HL-60 (cell line): Measurements from ENCODE around the gene ATP10A.

Experiments used
- DNase-seq, 2 experiments: peaks; one replicate each; pipeline ENCODE4 v3.0.0-alpha.2; 2010 to 2020; ENCODE audit warnings: low read depth in 1 of 2, low spot score in 1 of 2
- H3K27ac ChIP-seq: fragments of 250-450 bp; sonication (Bioruptor Pico); replicated peaks from 2 replicates; pipeline ENCODE4 v1.5.1; 2020; ENCODE audit warnings: mild to moderate bottlenecking, moderate library complexity
- H3K27me3 ChIP-seq: fragments of 250-450 bp; sonication (Bioruptor Pico); 2 replicates; pipeline ENCODE4 v1.5.1; 2021; ENCODE audit warnings: mild to moderate bottlenecking, moderate library complexity; ENCODE audit not compliant: insufficient read depth, poor library complexity, severe bottlenecking
- H3K4me3 ChIP-seq: replicated peaks from 2 replicates; pipeline ENCODE4 v1.5.1; 2011; ENCODE audit warnings: mild to moderate bottlenecking, control low read depth, low read length; ENCODE audit not compliant: insufficient read depth
- GABPA ChIP-seq: IDR thresholded peaks from 2 replicates; pipeline ENCODE4 v1.6.1; 2012; ENCODE audit warnings: low read depth
- POLR2AphosphoS5 ChIP-seq: IDR thresholded peaks from 2 replicates; pipeline ENCODE4 v1.6.1; 2012; ENCODE audit warnings: low read depth
- SPI1 ChIP-seq: IDR thresholded peaks from 2 replicates; pipeline ENCODE4 v1.6.1; 2012; ENCODE audit warnings: low read depth, mild to moderate bottlenecking, borderline replicate concordance
- TF ChIP-seq, protein P1 (sequence below): IDR thresholded peaks from one replicate; pipeline ENCODE4 v1.5.1; 2011; ENCODE audit warnings: low read length, control low read depth, inconsistent platforms; ENCODE audit not compliant: insufficient read depth
- TF ChIP-seq, protein P2 (sequence below): IDR thresholded peaks from 2 replicates; pipeline ENCODE4 v1.6.1; 2012; ENCODE audit warnings: low read depth; ENCODE audit not compliant: insufficient replicate concordance

ATP10A gene

DNA sequence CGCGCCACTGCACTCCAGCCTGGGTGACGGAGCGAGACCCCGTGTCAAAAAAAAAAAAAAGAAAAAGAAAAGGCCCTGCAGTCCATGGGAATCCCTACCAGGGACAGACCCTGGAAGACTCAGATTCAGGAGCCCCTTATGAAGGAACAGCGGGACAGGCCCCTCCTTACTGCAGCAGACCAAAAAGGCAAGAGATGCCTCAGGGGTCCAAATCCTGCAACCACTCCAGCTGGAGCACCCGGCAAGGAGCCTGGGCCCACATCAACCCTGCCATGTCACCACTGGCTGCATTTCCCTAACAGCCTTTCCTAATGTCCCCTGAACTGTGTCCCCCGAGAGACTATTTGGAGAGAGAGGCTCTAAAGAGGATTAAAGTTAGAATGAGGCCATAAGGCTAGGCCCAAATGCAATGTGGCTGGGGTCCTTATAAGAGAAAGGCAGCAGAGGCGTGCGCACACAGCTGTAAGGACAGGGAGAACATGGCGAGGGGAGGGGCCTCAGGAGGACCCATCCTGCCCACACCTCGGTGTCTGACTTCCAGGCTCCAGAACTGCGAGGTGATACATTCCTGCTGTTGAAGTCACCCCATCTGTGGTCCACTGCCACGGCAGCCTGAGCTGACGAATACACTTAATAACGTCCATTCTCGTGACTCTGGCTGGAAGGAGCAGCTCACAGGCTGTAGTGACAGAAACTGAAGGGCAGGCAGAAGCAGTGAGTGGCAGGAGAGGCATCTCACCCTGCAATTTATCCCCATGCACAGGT, 78.1 kb downstream of the ATP10A start:
- DNase-seq: no peak
- TF ChIP-seq, protein P1, sequence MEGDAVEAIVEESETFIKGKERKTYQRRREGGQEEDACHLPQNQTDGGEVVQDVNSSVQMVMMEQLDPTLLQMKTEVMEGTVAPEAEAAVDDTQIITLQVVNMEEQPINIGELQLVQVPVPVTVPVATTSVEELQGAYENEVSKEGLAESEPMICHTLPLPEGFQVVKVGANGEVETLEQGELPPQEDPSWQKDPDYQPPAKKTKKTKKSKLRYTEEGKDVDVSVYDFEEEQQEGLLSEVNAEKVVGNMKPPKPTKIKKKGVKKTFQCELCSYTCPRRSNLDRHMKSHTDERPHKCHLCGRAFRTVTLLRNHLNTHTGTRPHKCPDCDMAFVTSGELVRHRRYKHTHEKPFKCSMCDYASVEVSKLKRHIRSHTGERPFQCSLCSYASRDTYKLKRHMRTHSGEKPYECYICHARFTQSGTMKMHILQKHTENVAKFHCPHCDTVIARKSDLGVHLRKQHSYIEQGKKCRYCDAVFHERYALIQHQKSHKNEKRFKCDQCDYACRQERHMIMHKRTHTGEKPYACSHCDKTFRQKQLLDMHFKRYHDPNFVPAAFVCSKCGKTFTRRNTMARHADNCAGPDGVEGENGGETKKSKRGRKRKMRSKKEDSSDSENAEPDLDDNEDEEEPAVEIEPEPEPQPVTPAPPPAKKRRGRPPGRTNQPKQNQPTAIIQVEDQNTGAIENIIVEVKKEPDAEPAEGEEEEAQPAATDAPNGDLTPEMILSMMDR: no peak
- TF ChIP-seq, protein P2, sequence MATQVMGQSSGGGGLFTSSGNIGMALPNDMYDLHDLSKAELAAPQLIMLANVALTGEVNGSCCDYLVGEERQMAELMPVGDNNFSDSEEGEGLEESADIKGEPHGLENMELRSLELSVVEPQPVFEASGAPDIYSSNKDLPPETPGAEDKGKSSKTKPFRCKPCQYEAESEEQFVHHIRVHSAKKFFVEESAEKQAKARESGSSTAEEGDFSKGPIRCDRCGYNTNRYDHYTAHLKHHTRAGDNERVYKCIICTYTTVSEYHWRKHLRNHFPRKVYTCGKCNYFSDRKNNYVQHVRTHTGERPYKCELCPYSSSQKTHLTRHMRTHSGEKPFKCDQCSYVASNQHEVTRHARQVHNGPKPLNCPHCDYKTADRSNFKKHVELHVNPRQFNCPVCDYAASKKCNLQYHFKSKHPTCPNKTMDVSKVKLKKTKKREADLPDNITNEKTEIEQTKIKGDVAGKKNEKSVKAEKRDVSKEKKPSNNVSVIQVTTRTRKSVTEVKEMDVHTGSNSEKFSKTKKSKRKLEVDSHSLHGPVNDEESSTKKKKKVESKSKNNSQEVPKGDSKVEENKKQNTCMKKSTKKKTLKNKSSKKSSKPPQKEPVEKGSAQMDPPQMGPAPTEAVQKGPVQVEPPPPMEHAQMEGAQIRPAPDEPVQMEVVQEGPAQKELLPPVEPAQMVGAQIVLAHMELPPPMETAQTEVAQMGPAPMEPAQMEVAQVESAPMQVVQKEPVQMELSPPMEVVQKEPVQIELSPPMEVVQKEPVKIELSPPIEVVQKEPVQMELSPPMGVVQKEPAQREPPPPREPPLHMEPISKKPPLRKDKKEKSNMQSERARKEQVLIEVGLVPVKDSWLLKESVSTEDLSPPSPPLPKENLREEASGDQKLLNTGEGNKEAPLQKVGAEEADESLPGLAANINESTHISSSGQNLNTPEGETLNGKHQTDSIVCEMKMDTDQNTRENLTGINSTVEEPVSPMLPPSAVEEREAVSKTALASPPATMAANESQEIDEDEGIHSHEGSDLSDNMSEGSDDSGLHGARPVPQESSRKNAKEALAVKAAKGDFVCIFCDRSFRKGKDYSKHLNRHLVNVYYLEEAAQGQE: no peak
- TF ChIP-seq GABPA: no peak
- no peak for TF ChIP-seq POLR2AphosphoS5
- no peak for TF ChIP-seq SPI1
- no peak overlapping the region for H3K27ac ChIP-seq
- H3K27me3 ChIP-seq: no peaks in the 10 kb centered on the region
- no peak overlapping the region for H3K4me3 ChIP-seq

DNA sequence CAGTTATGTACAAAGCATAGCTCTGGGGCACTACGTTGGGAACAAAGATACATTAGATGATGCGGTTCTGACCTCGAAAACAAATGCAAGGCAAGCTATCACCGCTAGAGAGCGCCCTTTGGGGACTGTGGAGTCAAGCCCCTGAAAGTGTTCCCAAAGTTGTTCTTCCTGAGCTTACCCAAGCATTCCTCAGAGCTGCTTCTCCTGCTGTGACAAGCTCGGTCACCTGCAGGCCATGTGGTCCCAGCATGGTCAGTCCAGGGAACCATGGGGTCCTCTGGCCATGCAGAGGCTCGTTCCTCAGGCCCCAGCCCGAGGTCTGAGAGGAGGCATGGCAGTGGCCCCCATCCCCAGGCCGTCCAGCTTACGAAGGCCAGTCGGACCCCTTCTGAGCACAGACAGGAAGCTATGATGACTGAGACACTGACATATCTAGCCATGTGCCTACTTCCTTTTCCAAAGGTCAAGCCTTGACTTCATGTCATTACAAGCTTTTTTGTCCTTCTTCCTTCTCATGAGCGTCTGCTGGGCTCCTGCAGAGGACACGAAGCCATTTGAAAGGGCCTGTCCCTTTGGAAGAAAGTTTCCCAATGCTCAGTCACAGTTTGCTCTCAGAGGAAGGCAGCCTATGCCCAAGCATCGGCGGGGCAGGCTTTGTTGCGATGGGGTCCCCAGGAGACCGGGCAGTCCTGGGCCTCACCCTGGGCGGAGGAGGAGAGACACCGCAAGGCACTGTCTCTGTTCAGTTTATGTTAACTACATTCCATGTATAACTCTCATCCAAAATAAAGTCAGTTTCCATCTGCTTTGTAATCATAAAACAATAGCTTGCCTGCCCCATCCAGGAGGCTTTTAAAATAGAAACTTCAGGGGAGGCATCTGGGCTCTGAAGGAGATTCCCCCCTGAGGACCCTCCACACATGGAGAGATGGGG, 79.3 kb downstream of the ATP10A start:
- DNase-seq: no peak
- no peak overlapping the region for H3K27ac ChIP-seq

DNA sequence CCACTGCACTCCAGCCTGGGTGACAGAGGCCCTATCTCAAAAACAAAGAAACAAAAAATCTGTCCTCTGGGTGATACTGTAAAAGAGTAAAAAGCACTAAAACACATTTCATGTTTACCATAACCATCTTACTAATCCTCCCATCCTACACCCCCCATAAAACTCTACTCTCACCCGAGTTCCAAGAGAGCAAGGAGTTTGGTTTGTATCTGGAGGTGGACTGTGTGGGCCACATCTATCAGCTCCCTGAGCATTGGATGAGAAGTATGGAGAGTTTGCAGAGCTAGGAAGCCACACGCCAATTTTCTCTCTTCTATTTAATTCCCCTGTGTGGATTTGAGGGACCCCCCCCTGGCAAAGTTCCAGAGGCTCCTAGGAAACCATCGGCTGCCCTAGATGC, 80.0 kb downstream of the ATP10A start:
- DNase-seq: no peak
- Histone ChIP-seq H3K27me3 (no peaks in the 10 kb centered on the region), H3K4me3 (no peak overlapping the region), H3K27ac (no peak overlapping the region)
- TF ChIP-seq, protein P1: no peak
- TF ChIP-seq GABPA (no peak), SPI1 (no peak), POLR2AphosphoS5 (no peak)
- TF ChIP-seq, protein P2: no peak

More for the DNA sequence above, 79.3 kb downstream of the ATP10A start:
- Histone ChIP-seq H3K4me3 (no peak overlapping the region), H3K27me3 (no peaks in the 10 kb centered on the region)
- TF ChIP-seq, protein P1: no peak
